ENCODE data around the gene NMRK2. TPM values are rescaled to one million over a fixed set of nuclear protein-coding genes. Genes with fewer than 3 reads are reported as not detected.
A peak's percentile ranks its signal among the peaks of the same experiment; 100 is the strongest.

NMRK2 gene
- total RNA-seq, 4 donors from 2014 or later: 0.39 to 2.1 (median 0.69) TPM; not detected in 1

- Histone ChIP-seq H3K4me1 (peaks cover 0 to 16% (median 14%) of the 10 kb centered on the region in 4 donors), H3K4me3 (no peak overlapping the region), H3K27me3 (no peaks in the 10 kb centered on the region), H3K36me3 (no peaks in the 10 kb centered on the region), H3K9me3 (peaks cover 0 to 8% (median 8%) of the 10 kb centered on the region in 4 donors), H3K27ac (replicated peaks in 1 of 4) (no peak overlapping the region)
- intact Hi-C loops (cut with DNase I): no loop called here
- 74% methylated on average over 4 of the region's 4 CpGs for WGBS
- TF ChIP-seq CTCF (IDR thresholded peaks at IDR 0.05) (no peak), EP300 (IDR thresholded peaks at IDR 0.05) (no peak)
- DNase-seq (ENCODE audit: extremely low spot score): no peak
Observed at GRCh38 chr19:3897936-3898335, 34.9 kb upstream of the NMRK2 start.

- no peak for TF ChIP-seq POLR2A (IDR thresholded peaks at IDR 0.05; ENCODE audit: low read depth)
- TF ChIP-seq EP300 (IDR thresholded peaks at IDR 0.05): no peak
- TF ChIP-seq POLR2AphosphoS5 (IDR thresholded peaks at IDR 0.05): no peak
- TF ChIP-seq CTCF (IDR thresholded peaks at IDR 0.05): no peak
- 93% methylated on average over 3 of the region's 3 CpGs for WGBS
- Histone ChIP-seq H3K9me3 (peaks cover 0 to 8% (median 8%) of the 10 kb centered on the region in 4 donors), H3K27me3 (no peaks in the 10 kb centered on the region), H3K4me1 (peaks cover 0 to 16% (median 14%) of the 10 kb centered on the region in 4 donors), H3K36me3 (no peaks in the 10 kb centered on the region), H3K4me3 (no peak overlapping the region), H3K27ac (replicated peaks in 1 of 4) (peak overlapping the region in 1 of 4 donors; percentile 29)
- DNase-seq (ENCODE audit: extremely low spot score): no peak
- intact Hi-C loops (cut with DNase I): no loop called here
Observed at GRCh38 chr19:3898426-3898825, 34.4 kb upstream of the NMRK2 start.

- Histone ChIP-seq H3K27ac (replicated peaks in 1 of 4) (peak overlapping the region; percentile 29 to 71 (median 45)), H3K9me3 (peaks cover 0 to 8% (median 8%) of the 10 kb centered on the region in 4 donors), H3K4me1 (peaks cover 0 to 16% (median 14%) of the 10 kb centered on the region in 4 donors), H3K36me3 (no peaks in the 10 kb centered on the region), H3K4me3 (no peak overlapping the region), H3K27me3 (peaks cover 0 to 8% (median 0%) of the 10 kb centered on the region in 4 donors)
- TF ChIP-seq CTCF (IDR thresholded peaks at IDR 0.05): no peak
- no peak for TF ChIP-seq EP300 (IDR thresholded peaks at IDR 0.05)
- TF ChIP-seq POLR2A (IDR thresholded peaks at IDR 0.05; ENCODE audit: low read depth): no peak
- TF ChIP-seq POLR2AphosphoS5 (IDR thresholded peaks at IDR 0.05): peak; percentile 68 to 69
- 53% methylated on average over 18 of the region's 18 CpGs for WGBS
- DNase-seq (ENCODE audit: extremely low spot score): no peak
- intact Hi-C loops (cut with DNase I): no loop called here
Observed at GRCh38 chr19:3899531-3900294, 33.2 kb upstream of the NMRK2 start.

GRCh38 chr19:3902317-3902973, 30.4 kb upstream of the NMRK2 start:
- 84% methylated on average over 13 of the region's 15 CpGs for WGBS
- H3K27me3 ChIP-seq: peaks cover 0 to 19% (median 0%) of the 10 kb centered on the region in 4 donors
- TF ChIP-seq POLR2AphosphoS5 (IDR thresholded peaks at IDR 0.05): no peak
- no peak for TF ChIP-seq POLR2A (IDR thresholded peaks at IDR 0.05; ENCODE audit: low read depth)
- TF ChIP-seq EP300 (IDR thresholded peaks at IDR 0.05): no peak
- TF ChIP-seq CTCF (IDR thresholded peaks at IDR 0.05): no peak

More at GRCh38 chr19:3902317-3902973, 30.4 kb upstream of the NMRK2 start:
- Histone ChIP-seq H3K36me3 (no peaks in the 10 kb centered on the region), H3K27ac (replicated peaks in 1 of 4) (no peak overlapping the region), H3K4me1 (peaks cover 0 to 16% (median 14%) of the 10 kb centered on the region in 4 donors), H3K9me3 (peaks cover 0 to 8% (median 8%) of the 10 kb centered on the region in 4 donors), H3K4me3 (no peak overlapping the region)
- DNase-seq (ENCODE audit: extremely low spot score): no peak
- intact Hi-C loops (cut with DNase I): no loop called here

Data from esophagus muscularis mucosa (tissue), 4 donors.